Esophagus muscularis mucosa (tissue), 4 donors: ENCODE measurements around the gene SLC9C2.

Source experiments
- EP300 ChIP-seq: sonication (generic); formaldehyde crosslinking; IDR thresholded peaks from one replicate; pipeline ENCODE4 v1.6.1; 2017; ENCODE audit warnings: antibody characterized with exemption
- POLR2A ChIP-seq: fragments of 450-650 bp; IDR thresholded peaks from one replicate; pipeline ENCODE4 v1.6.1; 2017; ENCODE audit warnings: antibody characterized with exemption, moderate library complexity, mild to moderate bottlenecking, low read depth
- POLR2AphosphoS5 ChIP-seq, 2 donors: sonication (generic); formaldehyde crosslinking; IDR thresholded peaks; one replicate each; pipeline ENCODE4 v1.6.1; 2017; ENCODE audit warnings: antibody characterized with exemption in 2 of 2
- TF ChIP-seq, protein P1 (sequence below), 3 experiments: fragments of 200-600 bp in 2 of 3; fragments of 450-650 bp in 1 of 3; sonication (generic) in 2 of 3; IDR thresholded peaks; one replicate each; pipeline ENCODE4 v1.5.1; 2017 to 2019; ENCODE audit warnings: antibody characterized with exemption in 3 of 3, mild to moderate bottlenecking in 2 of 3, moderate library complexity in 1 of 3

DNA sequence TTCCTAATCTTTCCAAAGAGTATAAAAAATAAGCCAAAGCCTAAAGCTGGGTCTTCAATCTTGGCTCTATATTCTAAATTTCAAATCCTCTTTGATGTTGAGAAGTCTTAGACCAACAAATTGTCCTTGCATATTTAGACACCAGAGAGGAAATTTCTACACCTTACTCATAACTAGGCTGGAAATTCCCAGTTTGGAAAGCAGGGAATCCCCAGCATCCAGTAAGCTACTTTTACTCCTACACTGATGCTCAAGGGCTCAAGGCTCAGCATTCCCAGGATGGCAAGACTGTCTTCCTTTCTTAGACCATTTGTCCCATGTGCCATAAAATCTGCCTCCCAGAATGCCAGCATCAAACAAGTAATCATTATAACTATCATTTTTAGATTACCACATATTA, 97.5 kb downstream of the SLC9C2 start:
- TF ChIP-seq, protein P1, sequence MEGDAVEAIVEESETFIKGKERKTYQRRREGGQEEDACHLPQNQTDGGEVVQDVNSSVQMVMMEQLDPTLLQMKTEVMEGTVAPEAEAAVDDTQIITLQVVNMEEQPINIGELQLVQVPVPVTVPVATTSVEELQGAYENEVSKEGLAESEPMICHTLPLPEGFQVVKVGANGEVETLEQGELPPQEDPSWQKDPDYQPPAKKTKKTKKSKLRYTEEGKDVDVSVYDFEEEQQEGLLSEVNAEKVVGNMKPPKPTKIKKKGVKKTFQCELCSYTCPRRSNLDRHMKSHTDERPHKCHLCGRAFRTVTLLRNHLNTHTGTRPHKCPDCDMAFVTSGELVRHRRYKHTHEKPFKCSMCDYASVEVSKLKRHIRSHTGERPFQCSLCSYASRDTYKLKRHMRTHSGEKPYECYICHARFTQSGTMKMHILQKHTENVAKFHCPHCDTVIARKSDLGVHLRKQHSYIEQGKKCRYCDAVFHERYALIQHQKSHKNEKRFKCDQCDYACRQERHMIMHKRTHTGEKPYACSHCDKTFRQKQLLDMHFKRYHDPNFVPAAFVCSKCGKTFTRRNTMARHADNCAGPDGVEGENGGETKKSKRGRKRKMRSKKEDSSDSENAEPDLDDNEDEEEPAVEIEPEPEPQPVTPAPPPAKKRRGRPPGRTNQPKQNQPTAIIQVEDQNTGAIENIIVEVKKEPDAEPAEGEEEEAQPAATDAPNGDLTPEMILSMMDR (IDR thresholded peaks at IDR 0.05), result no peak
- no peak for TF ChIP-seq POLR2AphosphoS5 (IDR thresholded peaks at IDR 0.05)
- no peak for TF ChIP-seq POLR2A
- TF ChIP-seq EP300, result no peak
